Esophagus mucosa (tissue), 1 donor: Measurements from ENCODE around the gene SETD5. TPM values are rescaled to one million over a fixed set of nuclear protein-coding genes. Genes with fewer than 3 reads are reported as not detected.
"Not testable (repeated sequence)": the region's sequence is repeated elsewhere in the genome, so short reads cannot be mapped to it uniquely, and the experiment has no call there.

Source experiments
- ATAC-seq: fragments of 200-7000 bp; cut with Tn5 transposase; one replicate; pipeline ENCODE4 v1.9.1; 2020
- total RNA-seq: library from RNA; stranded (reverse); gene quantifications from one replicate; pipeline ENCODE4 v1.2.4, GENCODE V29; 2023
- donor health status: DM: yes; HTN: yes; CAD: no.

SETD5 gene
- total RNA-seq, 1 donor from 2014 or later = 62.5 TPM

DNA sequence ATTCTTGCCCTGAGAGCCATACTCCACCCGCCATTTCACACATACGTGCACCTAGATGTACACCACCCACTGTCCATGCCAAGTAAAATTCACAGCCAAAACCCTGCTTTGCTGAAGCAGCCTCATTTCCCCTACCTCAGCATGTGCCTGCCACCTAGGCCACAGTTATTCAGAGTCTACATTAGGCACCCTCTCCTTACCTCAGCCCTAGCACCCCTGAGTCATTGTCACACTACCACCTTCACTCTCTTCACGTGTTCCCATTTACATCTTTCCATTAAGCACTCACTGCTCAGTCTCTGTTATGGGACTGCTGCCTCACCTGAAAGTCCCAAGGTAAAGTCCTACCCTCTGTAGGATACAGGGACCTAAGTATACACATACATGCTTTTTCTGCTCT is 70.0 kb downstream of the SETD5 start:
- ATAC-seq = no peak

DNA sequence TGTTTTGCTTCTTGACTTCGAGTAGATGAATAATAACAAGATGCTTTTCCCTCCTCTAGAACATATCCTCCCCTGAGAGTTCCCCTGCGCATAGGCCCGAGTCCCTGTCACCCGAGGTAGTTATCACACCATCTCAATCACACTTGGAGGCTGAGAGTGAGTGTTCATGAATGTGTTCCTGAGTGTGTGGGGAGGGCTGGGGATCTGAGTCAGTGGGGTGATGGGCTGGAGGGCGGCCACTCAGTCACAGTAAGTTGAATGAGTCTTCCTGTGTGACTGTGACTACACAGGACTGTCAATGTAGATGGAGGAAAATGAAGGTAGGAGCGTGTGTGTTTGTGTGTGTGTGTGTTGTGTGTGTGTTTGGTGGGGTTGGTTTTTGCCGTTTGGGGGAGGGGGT is 71.0 kb downstream of the SETD5 start:
- no peak for ATAC-seq

DNA sequence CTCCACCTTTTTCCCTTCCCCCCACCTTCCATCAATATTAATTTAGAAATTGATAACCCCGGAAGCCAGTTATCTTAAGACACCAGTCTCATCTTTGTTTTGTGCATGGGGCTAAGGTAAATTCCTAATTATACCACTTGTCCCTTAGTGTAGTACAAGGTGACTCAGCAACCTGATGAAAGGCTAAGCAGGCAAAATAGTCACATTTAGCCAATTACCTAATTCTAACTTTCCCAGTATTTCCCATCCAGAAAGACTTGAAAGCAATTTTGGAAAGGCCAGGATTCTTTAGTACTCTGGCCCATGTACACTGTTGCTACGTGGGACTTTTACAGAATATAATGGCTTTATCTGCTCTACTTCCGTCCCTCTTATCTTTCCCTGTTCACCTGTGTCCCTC is 72.6 kb downstream of the SETD5 start:
- no peak for ATAC-seq

GRCh38 chr3:9473496-9474065 is 76.2 kb downstream of the SETD5 start:
- no peak for ATAC-seq

DNA sequence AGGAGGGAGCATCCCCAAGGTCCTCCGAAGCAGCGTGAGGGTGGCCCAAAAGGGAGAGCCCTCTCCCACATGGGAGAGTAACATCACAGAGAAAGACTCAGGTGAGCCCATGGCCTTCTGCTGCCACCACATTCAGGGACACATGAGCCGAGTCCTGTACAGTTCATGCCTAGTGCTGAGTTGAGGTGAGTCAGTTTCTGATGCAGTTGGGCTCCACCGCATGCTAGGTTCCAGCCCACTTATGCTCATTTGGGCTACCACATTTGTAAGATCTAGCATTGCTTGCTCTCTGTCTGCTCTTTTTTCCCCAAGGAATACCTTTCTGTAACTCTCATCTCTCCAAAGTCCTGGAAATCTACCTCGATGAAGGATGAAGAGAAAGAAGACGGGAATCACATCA is 77.1 kb downstream of the SETD5 start:
- ATAC-seq = no peak

- ATAC-seq = no peak
Measured at GRCh38 chr3:9476935-9477334, 79.5 kb downstream of the SETD5 start.

DNA sequence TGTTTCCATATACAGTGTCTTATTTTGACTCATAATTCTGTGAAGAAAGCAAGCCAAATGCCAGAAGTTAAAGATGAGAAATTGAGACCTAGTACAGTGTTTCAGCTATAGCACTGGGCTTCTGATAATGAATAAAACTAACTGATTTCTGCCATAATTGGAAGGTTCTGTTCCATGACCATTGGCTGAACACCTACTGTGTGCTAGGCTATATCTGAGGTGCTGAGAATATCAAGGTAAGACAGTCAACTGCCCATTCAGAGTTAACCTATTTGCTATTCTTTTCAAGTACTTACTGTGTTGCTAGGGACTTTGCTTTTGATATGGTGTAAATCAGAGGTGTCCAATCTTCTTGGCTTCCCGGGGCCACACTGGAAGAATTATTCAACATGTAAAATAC is 82.8 kb downstream of the SETD5 start:
- no peak for ATAC-seq

- no peak for ATAC-seq
Measured at GRCh38 chr3:9485248-9485647, 87.8 kb downstream of the SETD5 start.

DNA sequence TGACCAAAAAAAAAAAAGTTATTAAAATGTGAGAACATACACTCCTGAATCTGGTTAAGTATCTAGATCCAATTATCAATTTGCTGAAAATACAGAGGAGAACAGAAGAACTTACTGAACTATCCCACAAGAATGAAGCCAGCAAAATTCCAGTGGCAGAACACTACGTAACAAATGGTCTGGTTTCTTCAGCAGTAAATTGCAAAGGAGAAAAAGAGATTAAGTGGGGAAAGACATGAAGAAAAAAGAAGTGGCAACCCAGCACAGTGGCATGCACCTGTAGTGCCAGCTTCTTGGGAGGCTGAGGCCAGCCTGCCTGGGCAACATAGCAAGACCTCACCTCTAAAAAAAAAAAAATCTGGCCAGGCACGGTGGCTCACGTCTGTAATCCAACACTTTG is 94.1 kb downstream of the SETD5 start:
- ATAC-seq = no peak

DNA sequence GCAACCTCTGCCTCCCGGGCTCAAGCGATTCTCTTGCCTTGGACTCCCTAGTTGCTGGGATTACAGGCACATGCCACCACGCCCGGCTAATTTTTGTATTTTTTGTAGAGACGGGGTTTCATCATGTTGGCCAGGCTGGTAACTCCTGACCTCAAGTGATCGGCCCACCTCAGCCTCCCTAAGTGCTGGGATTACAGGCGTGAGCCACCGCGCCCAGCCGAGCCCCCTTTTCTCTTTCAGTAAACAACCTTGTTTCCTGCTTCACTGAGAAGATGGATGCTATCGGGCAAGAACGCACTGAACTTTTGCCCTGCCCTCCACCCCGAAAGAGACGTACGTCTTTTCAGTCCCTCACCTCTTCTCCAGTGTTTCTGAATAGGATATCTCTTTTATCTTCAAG is 96.6 kb downstream of the SETD5 start:
- ATAC-seq = not testable (repeated sequence)

DNA sequence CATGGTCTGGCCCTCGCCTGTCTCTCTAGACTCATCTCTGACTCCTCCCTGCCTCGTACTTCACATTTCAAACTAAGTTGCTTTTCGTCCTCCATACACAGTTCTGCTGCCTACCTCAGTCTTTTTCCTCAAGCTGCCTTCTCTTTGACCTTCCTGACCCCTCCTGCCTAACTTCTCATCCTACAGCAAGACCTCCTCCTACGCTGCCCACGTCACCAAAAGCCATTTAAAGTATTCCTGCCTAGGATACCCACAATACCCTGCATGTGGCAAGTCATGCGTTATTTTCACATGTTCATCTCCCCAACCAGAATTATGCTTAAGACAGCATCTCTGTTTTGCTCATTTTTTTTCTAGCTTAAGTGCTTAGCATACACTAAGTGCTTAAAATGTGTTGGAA is 99.5 kb downstream of the SETD5 start:
- ATAC-seq = no peak

DNA sequence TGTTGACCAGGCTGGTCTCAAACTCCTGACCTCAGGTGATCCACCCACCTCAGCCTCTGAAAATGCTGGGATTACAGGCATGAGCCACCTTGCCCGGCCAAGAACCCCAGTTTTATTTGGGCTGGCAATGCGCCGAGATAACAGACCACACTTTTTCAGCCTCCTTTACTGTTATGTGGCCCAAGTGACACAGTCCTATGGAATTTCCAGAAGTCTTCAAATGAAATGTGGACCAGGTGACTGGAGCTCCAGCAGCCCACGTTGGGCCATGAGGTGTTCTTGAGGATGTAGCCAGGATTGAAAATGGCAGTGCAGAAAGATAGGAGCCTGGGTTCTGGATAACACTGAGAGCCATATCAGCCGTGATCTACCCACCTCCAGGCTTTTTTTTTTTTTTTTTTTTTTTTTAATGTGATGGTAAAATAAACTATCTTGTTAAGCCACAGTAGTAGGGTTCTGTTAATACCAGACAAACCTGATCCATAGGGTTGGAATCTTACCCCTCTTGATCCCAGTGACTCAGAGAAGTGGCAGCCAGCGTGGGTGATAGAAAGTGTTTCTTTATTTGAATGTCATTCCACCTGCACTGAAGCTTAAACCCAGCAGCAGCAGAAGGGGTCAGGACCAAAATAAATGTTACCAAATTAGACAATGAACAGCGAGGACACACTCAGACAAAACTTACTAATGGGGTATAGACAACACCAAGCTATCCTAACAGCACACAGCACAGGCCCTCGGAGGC is 100.6 kb downstream of the SETD5 start:
- peak; percentile 59 for ATAC-seq

DNA sequence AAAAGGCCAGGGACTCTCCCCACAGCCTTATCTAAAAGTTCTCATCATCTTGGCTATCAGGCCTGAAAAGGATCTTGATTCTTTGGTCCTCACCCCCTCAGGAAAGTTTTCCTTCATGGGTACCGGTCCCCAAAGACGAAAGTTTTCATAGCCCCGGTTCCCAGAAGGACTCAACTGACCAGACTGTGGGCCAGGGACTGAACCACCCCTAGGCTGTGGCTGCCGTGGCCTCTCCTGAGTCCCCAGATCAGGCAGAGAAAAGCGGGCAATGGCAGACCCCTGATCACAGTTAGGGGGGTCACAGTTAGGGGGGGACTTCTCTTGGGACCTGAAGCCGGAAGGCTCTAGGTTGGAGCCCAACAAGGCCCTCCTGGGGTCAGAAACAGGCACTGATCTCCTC is 101.4 kb downstream of the SETD5 start:
- ATAC-seq = no peak

DNA sequence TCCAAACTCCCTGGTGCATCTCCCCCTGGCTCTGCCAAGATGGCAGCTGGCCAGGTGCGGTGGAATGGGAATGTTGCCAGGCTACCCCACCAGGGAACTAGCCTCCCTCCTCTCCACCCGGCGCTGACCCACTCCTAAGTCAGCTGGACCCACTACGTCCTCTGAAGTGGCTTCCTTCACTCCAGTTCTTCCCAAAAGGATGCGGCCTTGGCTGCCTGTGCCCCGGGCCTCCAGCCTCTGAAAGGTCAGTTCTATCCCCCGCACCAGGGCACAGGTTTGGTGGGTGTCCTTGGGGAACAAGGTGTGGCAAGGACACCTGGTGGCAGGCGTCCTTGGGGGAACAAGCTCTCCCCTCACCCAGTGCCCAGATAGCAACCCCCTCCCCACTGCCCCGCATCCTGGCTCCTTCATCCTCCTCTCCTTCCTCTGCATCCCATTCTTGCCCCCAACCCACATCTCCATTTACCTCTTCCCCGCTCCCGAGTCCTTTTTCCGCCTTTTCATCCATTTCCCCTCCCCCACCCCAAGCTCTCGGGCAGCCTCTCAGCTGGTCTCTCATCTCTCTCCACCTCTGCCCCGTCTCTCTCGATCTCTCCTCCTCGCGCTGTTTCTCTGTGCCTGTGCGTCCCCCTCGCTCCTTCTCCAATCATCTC is 102.2 kb downstream of the SETD5 start:
- ATAC-seq = no peak

DNA sequence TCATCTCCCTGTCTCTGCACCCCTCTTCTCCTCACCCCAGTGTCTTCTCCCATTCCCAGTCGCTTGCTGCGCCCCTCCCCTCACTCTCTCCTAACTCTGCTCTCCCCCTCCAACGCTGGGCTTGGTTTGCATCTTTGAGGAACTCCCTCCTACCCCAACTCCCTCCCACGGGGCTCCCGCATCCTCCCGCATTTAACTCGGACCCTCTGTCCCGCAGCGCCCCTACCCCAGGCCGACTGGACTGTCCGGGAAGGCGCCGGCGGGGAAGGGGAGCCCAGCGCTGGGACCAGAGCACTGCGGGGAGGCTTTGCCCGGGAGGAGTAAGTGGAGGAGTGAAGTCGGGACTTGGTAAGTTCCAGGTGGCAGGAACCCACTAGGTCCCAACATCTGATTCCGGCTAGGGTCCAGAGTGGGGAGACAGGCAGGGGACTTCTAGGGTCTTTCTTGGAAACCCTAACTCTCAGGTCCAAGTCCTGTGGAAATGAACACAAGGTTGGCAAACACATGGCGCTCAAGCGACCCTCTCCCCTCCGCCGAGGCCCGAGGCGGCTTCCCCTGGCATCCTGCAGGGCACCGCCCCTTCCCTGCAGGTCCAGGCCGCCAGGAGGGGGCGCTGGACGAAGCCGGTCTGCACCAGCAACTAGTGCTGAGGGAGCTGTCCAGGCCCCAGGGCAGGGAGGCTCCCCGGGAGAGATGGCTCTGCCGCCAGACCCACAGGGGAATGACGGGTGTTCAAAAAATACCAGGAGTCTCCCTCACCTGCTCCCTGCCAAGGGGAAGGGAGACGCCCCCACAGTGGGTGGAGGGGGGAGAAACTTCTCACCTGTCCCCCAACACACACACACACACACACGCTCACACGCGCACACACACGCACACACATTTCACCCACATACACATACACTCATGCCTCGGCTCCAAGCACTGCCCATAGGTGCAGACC is 103.0 kb downstream of the SETD5 start:
- peak; percentile 75 for ATAC-seq

GRCh38 chr3:9501226-9501625 is 103.8 kb downstream of the SETD5 start:
- no peak for ATAC-seq

DNA sequence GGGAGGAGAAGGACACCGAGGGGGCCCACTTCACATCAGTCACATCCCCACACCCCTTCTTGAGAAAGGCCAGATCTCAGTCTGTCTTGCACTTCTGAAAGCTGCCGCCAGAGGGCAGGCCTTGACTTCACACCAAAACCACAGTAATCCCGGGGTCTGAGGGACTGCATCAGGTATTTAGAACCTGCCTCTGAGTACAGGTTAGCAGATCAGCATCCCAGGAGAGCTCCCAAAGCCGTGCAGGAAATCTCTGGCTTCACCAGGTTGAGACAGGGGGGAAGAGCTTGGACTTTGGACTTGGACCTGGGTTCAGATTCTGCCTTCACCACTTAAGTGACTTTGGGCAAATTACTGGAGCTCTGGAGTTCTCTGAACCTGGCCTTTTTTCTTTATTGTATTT is 105.9 kb downstream of the SETD5 start:
- no peak for ATAC-seq

DNA sequence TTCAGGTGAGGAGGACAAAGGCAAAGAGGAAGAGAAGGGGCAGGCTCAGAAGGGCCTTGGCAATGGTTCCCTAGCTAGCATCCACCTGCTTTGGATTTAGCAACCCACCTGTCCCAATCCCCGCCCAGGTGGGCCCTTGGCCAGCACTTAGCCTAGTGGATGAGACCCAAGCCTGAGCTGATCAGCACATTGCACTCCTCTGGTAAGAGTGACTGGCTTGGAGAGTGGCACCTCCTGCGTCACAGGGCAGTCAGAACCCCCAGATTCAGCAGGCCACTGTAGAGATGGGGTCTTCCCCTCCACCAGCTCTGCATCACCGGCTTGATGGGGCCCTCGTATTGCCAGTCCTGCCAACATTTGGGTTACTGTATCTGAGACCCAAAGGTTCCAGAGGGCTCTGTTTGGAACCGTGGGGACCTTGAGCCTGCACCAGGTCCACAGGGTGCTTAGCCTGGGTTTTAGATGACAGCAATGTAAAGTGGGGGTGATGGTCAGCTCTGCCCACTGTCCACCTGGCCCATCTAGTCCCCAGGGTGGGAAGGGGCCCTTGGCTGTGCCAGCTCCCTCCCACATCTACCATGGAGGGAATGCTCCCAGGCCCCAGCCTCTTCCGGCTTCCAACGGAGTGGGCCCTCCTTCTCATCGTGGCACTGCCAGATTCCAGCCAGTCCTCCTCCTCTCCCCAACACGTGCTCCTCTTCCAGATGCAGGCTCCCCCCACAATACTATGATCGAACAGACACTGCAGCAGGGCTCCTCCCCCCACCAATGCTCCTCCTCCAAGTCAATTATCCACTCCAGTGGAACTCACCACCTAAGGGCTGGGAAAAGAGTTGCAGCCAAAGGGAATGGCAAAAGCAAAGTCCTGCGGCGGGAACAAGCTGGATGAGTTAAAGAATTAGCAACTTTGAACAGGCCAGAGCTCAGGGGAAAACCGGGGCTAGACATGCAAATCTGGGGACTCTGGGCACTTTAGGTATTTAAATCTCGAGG is 110.5 kb downstream of the SETD5 start:
- ATAC-seq = no peak

DNA sequence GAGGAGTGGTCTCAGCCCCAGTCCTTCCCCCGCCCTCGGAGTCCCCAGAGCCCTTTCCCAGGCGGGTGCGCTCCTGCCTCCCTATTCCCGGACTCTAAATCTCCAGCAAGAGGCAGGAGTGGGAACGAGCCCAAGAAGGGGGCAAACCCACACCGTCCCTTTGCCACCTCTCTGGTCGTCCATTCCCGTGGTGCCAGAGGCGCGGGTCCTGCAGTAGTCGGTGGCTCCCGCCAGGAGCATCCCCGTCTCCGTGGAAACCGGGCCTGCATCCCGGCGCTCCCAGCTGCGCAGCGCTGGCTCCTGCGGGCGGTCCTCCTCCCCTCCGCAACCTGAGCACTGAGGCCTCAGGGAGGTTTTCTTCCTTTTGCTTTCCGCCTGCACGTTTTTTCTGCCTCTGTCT is 111.4 kb downstream of the SETD5 start:
- ATAC-seq = no peak

DNA sequence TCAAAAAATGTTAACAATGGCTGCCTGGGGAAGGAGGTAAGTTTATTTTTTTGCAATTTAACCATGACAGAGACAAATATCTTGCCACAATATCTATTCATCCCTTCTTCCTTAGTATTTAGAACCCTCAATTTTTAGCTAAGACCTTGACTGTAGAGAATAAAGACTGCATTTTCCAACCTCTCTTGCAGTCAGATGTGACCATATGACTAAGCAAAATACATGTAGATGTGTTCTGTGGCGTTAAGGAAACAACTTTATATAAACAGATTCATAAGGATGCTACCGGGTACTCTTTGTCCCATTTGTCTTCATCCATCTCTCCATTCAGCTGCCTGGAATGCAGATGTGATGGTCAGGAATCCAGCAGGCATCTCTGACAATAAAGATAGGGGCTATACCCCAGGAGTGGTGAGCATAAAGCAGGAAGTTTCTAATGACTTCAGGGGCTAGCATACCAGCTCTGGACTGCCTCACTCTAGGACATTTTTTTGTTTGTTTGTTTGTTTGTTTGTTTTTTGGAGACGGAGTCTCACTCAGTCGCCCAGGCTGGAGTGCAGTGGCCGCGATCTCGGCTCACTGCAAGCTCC is 115.1 kb downstream of the SETD5 start:
- no peak for ATAC-seq

- no peak for ATAC-seq
Measured at GRCh38 chr3:9514306-9514705, 116.9 kb downstream of the SETD5 start.
